AG10803 (cell line): Measurements from ENCODE around the gene CCDC33.
A peak's percentile ranks its signal among the peaks of the same experiment; 100 is the strongest.

Source experiments
- DNase-seq: peaks from one replicate; pipeline ENCODE4 v3.0.0; 2010; ENCODE audit warnings: low read depth
- H3K4me3 ChIP-seq: 2 replicates; pipeline ENCODE4 v1.5.1; 2011; ENCODE audit warnings: mild to moderate bottlenecking, low read length, control low read depth
- CTCF ChIP-seq: conservative IDR thresholded peaks from 2 replicates; pipeline ENCODE4 v1.5.1; 2011; ENCODE audit warnings: mild to moderate bottlenecking, low read length, control low read depth, inconsistent platforms

CCDC33 gene

GRCh38 chr15:74240897-74241614, 4.9 kb downstream of the CCDC33 start:
- no peak for TF ChIP-seq CTCF
- H3K4me3 ChIP-seq = no peak overlapping the region

DNA sequence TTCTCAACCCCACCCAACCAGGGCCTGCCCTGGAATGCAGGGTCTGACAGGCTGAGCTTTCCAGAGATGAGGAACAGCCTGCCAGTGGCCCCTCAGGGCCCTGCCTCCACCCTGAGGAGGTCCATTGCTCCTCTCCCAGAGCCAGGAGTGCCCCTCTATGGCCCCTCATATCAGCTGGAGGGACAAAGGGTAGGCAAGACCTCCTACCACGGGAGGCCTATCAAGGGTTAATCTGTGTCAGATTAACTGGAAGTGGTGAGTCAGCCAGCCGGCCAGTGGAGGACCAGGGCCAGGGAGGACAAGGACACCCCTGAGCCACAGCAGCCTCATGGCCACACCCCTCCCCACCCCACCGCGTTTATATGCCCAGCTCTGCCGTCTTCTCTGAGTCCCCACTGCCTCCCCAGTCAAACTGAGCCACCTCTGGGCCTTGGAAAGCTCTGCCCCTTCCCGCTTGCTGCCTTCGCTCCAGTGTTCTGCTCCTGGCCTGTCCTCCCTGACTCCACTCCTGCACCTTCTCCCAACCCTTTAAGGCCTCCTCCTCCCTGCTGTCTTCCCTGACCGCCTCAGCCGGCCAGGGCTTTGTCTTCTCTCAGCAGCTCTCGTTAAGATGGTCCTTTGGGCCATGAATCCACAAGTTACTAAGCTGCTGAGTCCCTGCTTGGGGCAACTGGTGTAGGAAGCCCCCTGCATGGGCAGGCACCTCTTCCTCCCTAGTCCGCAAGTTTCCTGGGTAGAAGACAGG, 6.5 kb downstream of the CCDC33 start:
- H3K4me3 ChIP-seq = no peak overlapping the region
- TF ChIP-seq CTCF = no peak
- DNase-seq = peak; percentile 22

More at GRCh38 chr15:74240897-74241614, 4.9 kb downstream of the CCDC33 start:
- no peak for DNase-seq

- H3K4me3 ChIP-seq = no peak overlapping the region
- no peak for TF ChIP-seq CTCF
- DNase-seq = no peak
Observed at GRCh38 chr15:74243431-74243830, 7.3 kb downstream of the CCDC33 start.

GRCh38 chr15:74244822-74245341, 8.8 kb downstream of the CCDC33 start:
- H3K4me3 ChIP-seq = no peak overlapping the region
- DNase-seq = no peak
- no peak for TF ChIP-seq CTCF

GRCh38 chr15:74245342-74245931, 9.3 kb downstream of the CCDC33 start:
- no peak overlapping the region for H3K4me3 ChIP-seq
- no peak for TF ChIP-seq CTCF
- no peak for DNase-seq

DNA sequence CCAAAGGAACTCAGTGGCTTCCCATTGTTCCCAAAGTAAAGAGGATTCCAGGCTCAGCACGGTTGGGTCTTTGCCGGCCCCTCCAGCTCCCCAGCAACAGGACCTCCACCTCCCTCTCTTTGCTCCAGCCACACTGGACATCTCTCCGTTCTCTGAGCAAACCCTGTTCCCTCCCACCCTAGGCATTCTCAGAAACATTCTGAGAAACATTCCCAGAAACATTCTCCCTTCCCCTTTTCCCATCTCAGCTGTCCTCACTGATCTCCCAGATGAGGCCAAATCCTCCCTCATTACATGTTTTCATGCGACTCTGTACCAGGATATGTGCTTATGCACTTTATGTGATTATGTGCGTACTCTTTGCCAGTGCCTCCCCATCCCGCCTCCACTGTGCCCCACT, 14.1 kb downstream of the CCDC33 start:
- H3K4me3 ChIP-seq = no peak overlapping the region
- DNase-seq = no peak
- no peak for TF ChIP-seq CTCF
